HepG2 (cell line): ENCODE data around the gene DSTYK. TPM values are rescaled to one million over a fixed set of nuclear protein-coding genes. Genes with fewer than 3 reads are reported as not detected.

Experiments
- ATAC-seq: fragments of 200-7000 bp; cut with Tn5 transposase; 3 replicates; pipeline ENCODE4 v1.9.1; 2020; ENCODE audit warnings: mild to moderate bottlenecking, moderate library complexity
- BruUV-seq: library from RNA; stranded (reverse); fragments of 400-500 nt; replicated peaks from 2 replicates; lab custom pipeline; 2021; lab: Mats Ljungman, UMichigan
- CTCF ChIA-PET: fragments of 300-600 bp; formaldehyde crosslinking; extraction: SDS; loops from one replicate; lab custom pipeline; 2021; ENCODE audit warnings: low total read pairs, inconsistent platforms, low intra/inter-chr PET ratio; lab: Yijun Ruan, JAX
- POLR2A ChIA-PET: fragments of 350-600 bp; sonication (Branson Sonifier 250); formaldehyde crosslinking; loops from one replicate; lab custom pipeline; 2020; ENCODE audit warnings: antibody characterized with exemption, inconsistent platforms; lab: Yijun Ruan, JAX
- DNase-seq: peaks from one replicate; pipeline ENCODE4 v3.0.0-alpha.2; 2015; ENCODE audit warnings: low spot score
- FAIRE-seq: peaks from 3 replicates; lab custom pipeline; 2011; peaks lifted over from hg19 to GRCh38; lab: Jason Lieb, UNC
- H2AFZ ChIP-seq: one replicate; pipeline ENCODE4 v1.6.1; 2011; ENCODE audit warnings: low read length, inconsistent platforms
- H3K27ac ChIP-seq: fragments of 300-600 bp; 3 replicates; pipeline ENCODE4 v1.8.0; 2011; ENCODE audit warnings: mixed run types, mild to moderate bottlenecking, mixed read lengths, low read length, inconsistent platforms; ENCODE audit not compliant: insufficient read depth; ENCODE audit errors: extremely low read length
- H3K27me3 ChIP-seq, 2 experiments: fragments of 200-600 bp in 1 of 2; 2 replicates in 1 of 2; 3 replicates in 1 of 2; pipeline versions ENCODE4 v1.6.0 to v1.8.0; 2011; ENCODE audit warnings: low read length in 2 of 2, mild to moderate bottlenecking in 2 of 2, moderate library complexity in 2 of 2, inconsistent platforms in 1 of 2; ENCODE audit not compliant: insufficient read depth in 2 of 2, control insufficient read depth in 1 of 2
- H3K36me3 ChIP-seq, 2 experiments: fragments of 200-600 bp in 1 of 2; replicated peaks in 1 of 2; 2 replicates in 1 of 2; 3 replicates in 1 of 2; pipeline versions ENCODE4 v1.5.1 to v1.8.0; 2011; ENCODE audit warnings: low read length in 2 of 2, inconsistent platforms in 1 of 2; ENCODE audit not compliant: insufficient read depth in 2 of 2, control insufficient read depth in 1 of 2
- H3K4me1 ChIP-seq: 2 replicates; pipeline ENCODE4 v1.5.1; 2012; ENCODE audit warnings: low read length, inconsistent platforms; ENCODE audit not compliant: insufficient read depth
- H3K4me2 ChIP-seq: 2 replicates; pipeline ENCODE4 v1.6.0; 2011; ENCODE audit warnings: low read depth, low read length, inconsistent platforms
- H3K4me3 ChIP-seq, 3 experiments: fragments of 200-600 bp in 1 of 3; sonication (generic), shearing (Covaris generic) in 1 of 3; replicated peaks in 1 of 3; 2 replicates each; pipeline ENCODE4 v1.5.1; 2011 to 2016; ENCODE audit warnings: low read length in 3 of 3, inconsistent platforms in 2 of 3, low read depth in 2 of 3, mild to moderate bottlenecking in 2 of 3, control low read depth in 1 of 3, mixed read lengths in 1 of 3; ENCODE audit not compliant: insufficient read depth in 1 of 3
- H3K79me2 ChIP-seq: one replicate; pipeline ENCODE4 v1.6.1; 2011; ENCODE audit warnings: low read length, inconsistent platforms; ENCODE audit not compliant: insufficient read depth
- H3K9ac ChIP-seq: 2 replicates; pipeline ENCODE4 v1.6.0; 2011; ENCODE audit warnings: mild to moderate bottlenecking, low read depth, low read length, inconsistent platforms; ENCODE audit not compliant: insufficient read depth
- H3K9me3 ChIP-seq: 2 replicates; pipeline ENCODE4 v1.5.1; 2012; ENCODE audit warnings: mild to moderate bottlenecking, low read length
- H4K20me1 ChIP-seq: 2 replicates; pipeline ENCODE4 v1.6.0; 2011; ENCODE audit warnings: inconsistent platforms, mild to moderate bottlenecking, low read length, moderate library complexity; ENCODE audit not compliant: insufficient read depth
- GLI4 ChIP-seq: sonication (generic); formaldehyde crosslinking; IDR thresholded peaks from 2 replicates; pipeline ENCODE4 v1.5.1; 2020; ENCODE audit warnings: missing genetic modification reagents, mild to moderate bottlenecking, moderate library complexity, borderline replicate concordance
- HNRNPH1 ChIP-seq: fragments of 200-400 bp; formaldehyde crosslinking; optimal IDR thresholded peaks from 2 replicates; pipeline ENCODE3; 2017; ENCODE audit warnings: mild to moderate bottlenecking, low read depth, low read length
- KDM2A ChIP-seq: sonication (generic); formaldehyde crosslinking; IDR thresholded peaks from 2 replicates; pipeline ENCODE4 v1.4.0; 2020; ENCODE audit warnings: low read depth, missing genetic modification reagents, borderline replicate concordance
- MAZ ChIP-seq, 2 experiments: sonication (generic) in 1 of 2; formaldehyde crosslinking in 1 of 2; IDR thresholded peaks; 2 replicates each; pipeline versions ENCODE4 v1.5.0 to v1.6.1; 2012 to 2020; ENCODE audit warnings: low read depth in 2 of 2, mild to moderate bottlenecking in 2 of 2, borderline replicate concordance in 1 of 2, improper control_type of control experiment in 1 of 2, low read length in 1 of 2, missing genetic modification reagents in 1 of 2, moderate library complexity in 1 of 2
- RAD21 ChIP-seq: fragments of 450-650 bp; formaldehyde crosslinking; IDR thresholded peaks from 2 replicates; pipeline ENCODE4 v1.5.0; 2020; ENCODE audit warnings: mild to moderate bottlenecking
- SMC3 ChIP-seq: IDR thresholded peaks from 2 replicates; pipeline ENCODE4 v1.6.1; 2011; ENCODE audit warnings: low read length, improper control_type of control experiment
- SOX13 ChIP-seq, 3 experiments: fragments of 450-650 bp in 1 of 3; sonication (generic) in 1 of 3; formaldehyde crosslinking in 1 of 3; IDR thresholded peaks in 2 of 3; conservative IDR thresholded peaks in 1 of 3; 2 replicates each; pipeline versions ENCODE4 v1.5.0 to v1.6.1; 2016 to 2020; ENCODE audit warnings: antibody characterized with exemption in 1 of 3, mild to moderate bottlenecking in 1 of 3, missing compliant biosample characterization in 1 of 3, missing genetic modification reagents in 1 of 3, moderate library complexity in 1 of 3
- STAG1 ChIP-seq: sonication (generic); formaldehyde crosslinking; IDR thresholded peaks from 2 replicates; pipeline ENCODE4 v1.4.0; 2020; ENCODE audit warnings: missing genetic modification reagents
- SYNCRIP ChIP-seq: fragments of 200-400 bp; formaldehyde crosslinking; IDR thresholded peaks from 2 replicates; pipeline ENCODE4 v1.6.1; 2018; ENCODE audit warnings: mild to moderate bottlenecking, low read depth, low read length; ENCODE audit not compliant: insufficient read depth
- TEAD3 ChIP-seq: optimal IDR thresholded peaks from 2 replicates; pipeline ENCODE3; 2016; ENCODE audit warnings: borderline replicate concordance
- XRCC5 ChIP-seq: fragments of 200-400 bp; formaldehyde crosslinking; optimal IDR thresholded peaks from 2 replicates; pipeline ENCODE3; 2017; ENCODE audit warnings: mild to moderate bottlenecking, low read length
- ZNF121 ChIP-seq: sonication (generic); formaldehyde crosslinking; IDR thresholded peaks from 2 replicates; pipeline ENCODE4 v1.5.0; 2020; ENCODE audit warnings: mild to moderate bottlenecking, missing genetic modification reagents
- ZNF335 ChIP-seq: sonication (generic); formaldehyde crosslinking; IDR thresholded peaks from 2 replicates; pipeline ENCODE4 v1.4.0; 2020; ENCODE audit warnings: missing genetic modification reagents
- ZNF34 ChIP-seq: sonication (generic); formaldehyde crosslinking; IDR thresholded peaks from 2 replicates; pipeline ENCODE4 v1.4.0; 2020; ENCODE audit warnings: mild to moderate bottlenecking, missing genetic modification reagents, borderline replicate concordance
- WGBS: methylation state at CpG from one replicate; pipeline ENCODE4 v1.1.6; 2017; ENCODE audit warnings: low lambda C conversion rate; 5-methylcytosine and 5-hydroxymethylcytosine counted together
- in situ Hi-C: cut with HindIII; loops from 2 replicates; pipeline ENCODE4 v1.10.0; 2017; ENCODE audit warnings: low pct_unique_long_range_greater_than_20kb; ENCODE audit not compliant: extremely low pct_ligation_motif_present
- intact Hi-C: fragments of 100-400 bp; cut with micrococcal nuclease; formaldehyde crosslinking; loops from one replicate; pipeline ENCODE4 v1.10.0; 2022; ENCODE audit not compliant: unreplicated experiment
- polyA plus RNA-seq, 8 experiments: library from polyadenylated mRNA; depleted of rRNA in 3 of 8; stranded (reverse) in 7 of 8; unstranded in 1 of 8; fragments of >200 nt; fragmentation: Illumina TruSeq in 4 of 8; extraction: Trizol in 4 of 8; gene quantifications; 2 replicates each; pipeline versions ENCODE4 v1.2.1 to v1.2.3, GENCODE V29; 2011 to 2016; ENCODE audit warnings: low read depth in 4 of 8, missing spikeins in 1 of 8, mixed read lengths in 1 of 8; ENCODE audit not compliant: insufficient read depth in 1 of 8
- total RNA-seq, 5 experiments: library from RNA; depleted of rRNA; stranded (reverse); fragments of >200 nt; fragmentation: Illumina TruSeq; extraction: Trizol; gene quantifications; 2 replicates each; pipeline ENCODE4 v1.2.3, GENCODE V29; 2016; ENCODE audit warnings: low read depth in 1 of 5
- TF ChIP-seq, protein P1 (sequence below): sonication (generic); formaldehyde crosslinking; IDR thresholded peaks from 2 replicates; pipeline ENCODE4 v1.5.1; 2020; ENCODE audit warnings: mild to moderate bottlenecking, missing genetic modification reagents, moderate library complexity

The DSTYK gene
- total and polyA plus RNA-seq, 2 of the 13 experiments (the other 11 are each of a cell fraction or from before 2014, with no cell fraction given), result 2.6 to 4.8 TPM

DNA sequence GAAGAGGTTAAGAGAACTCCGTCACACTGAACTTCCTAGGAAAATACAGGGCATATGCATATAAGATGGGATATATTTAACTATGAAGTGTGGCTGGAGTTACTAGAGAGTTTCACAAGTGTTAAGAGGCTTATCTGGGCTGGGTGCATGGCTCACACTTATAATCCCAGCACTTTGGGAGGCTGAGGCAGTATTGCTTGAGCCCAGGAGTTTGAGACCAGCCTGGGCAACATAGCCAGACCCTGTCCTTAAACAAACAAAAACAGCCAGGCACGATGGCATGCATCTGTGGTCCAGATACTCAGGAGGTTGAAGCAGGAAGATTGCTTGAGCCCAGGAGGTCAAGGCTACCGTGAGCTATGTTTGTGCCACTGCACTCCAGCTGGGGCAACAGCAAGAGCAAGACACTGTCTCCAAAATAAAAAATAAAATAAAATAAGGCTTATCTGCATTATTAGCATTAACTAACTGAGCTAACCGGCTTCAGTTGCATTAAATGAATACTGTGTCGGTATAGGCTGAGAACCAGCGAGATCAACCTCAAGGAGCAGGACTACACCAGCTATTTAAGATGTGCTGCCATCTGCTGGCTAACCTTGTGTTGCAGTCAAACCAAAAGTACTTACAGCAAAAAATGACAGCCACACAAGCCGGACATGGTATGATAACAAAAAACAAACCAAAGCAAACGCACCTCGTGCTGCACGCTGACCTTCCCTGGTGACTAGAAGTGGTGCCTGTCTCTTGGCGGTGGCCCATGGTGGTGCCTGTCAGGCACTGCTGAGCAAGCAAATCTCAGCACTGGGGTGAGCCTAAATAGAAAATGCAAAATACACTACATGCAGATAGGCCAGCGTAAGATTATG, 70.0 kb downstream of the DSTYK start:
- ChIA-PET CTCF (interaction anchor here (1.1 to 1.3 kb wide), 3 partner anchors 19 to 152 kb away, joined by 3 to 6 read pairs (median 4); partner anchors contain the start of gene RBBP5), POLR2A (interaction anchor here (2.1 kb wide), 1 partner anchor 19 kb away, joined by 9 read pairs; the partner anchor contains the start of gene RBBP5)
- H4K20me1 ChIP-seq, result no peaks in the 10 kb centered on the region
- H3K4me3 ChIP-seq, result peak overlapping the region in 1 of 3 experiments; percentile 32; a peak in 1 of 6 replicates
- H3K4me2 ChIP-seq, result peak overlapping the region; percentile 63
- FAIRE-seq (peak; percentile 92), DNase-seq (peak; percentile 66), ATAC-seq (peak; percentile 79)
- in situ Hi-C loops, result no loop called here
- H3K27ac ChIP-seq, result no peak overlapping the region
- no peak overlapping the region for H2AFZ ChIP-seq
- H3K9ac ChIP-seq, result no peak overlapping the region
- H3K4me1 ChIP-seq, result peaks cover 25% of the 10 kb centered on the region
- no peaks in the 10 kb centered on the region for H3K27me3 ChIP-seq
- H3K9me3 ChIP-seq, result no peaks in the 10 kb centered on the region
- H3K36me3 ChIP-seq, result no peaks in the 10 kb centered on the region
- no TSS peak for BruUV-seq
- H3K79me2 ChIP-seq, result no peaks in the 10 kb centered on the region
- WGBS, result 17% methylated on average over 12 of the region's 12 CpGs
- intact Hi-C loops, result loop anchor here (1.0 to 5.0 kb wide), 2 partner anchors 19 to 154 kb away; no protein-coding TSS in a partner anchor
- TF ChIP-seq, protein P1, sequence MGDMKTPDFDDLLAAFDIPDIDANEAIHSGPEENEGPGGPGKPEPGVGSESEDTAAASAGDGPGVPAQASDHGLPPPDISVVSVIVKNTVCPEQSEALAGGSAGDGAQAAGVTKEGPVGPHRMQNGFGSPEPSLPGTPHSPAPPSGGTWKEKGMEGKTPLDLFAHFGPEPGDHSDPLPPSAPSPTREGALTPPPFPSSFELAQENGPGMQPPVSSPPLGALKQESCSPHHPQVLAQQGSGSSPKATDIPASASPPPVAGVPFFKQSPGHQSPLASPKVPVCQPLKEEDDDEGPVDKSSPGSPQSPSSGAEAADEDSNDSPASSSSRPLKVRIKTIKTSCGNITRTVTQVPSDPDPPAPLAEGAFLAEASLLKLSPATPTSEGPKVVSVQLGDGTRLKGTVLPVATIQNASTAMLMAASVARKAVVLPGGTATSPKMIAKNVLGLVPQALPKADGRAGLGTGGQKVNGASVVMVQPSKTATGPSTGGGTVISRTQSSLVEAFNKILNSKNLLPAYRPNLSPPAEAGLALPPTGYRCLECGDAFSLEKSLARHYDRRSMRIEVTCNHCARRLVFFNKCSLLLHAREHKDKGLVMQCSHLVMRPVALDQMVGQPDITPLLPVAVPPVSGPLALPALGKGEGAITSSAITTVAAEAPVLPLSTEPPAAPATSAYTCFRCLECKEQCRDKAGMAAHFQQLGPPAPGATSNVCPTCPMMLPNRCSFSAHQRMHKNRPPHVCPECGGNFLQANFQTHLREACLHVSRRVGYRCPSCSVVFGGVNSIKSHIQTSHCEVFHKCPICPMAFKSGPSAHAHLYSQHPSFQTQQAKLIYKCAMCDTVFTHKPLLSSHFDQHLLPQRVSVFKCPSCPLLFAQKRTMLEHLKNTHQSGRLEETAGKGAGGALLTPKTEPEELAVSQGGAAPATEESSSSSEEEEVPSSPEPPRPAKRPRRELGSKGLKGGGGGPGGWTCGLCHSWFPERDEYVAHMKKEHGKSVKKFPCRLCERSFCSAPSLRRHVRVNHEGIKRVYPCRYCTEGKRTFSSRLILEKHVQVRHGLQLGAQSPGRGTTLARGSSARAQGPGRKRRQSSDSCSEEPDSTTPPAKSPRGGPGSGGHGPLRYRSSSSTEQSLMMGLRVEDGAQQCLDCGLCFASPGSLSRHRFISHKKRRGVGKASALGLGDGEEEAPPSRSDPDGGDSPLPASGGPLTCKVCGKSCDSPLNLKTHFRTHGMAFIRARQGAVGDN (CRISPR knock-in tag), result peak; percentile 11; the same call in 1 of the 2 replicates
- TF ChIP-seq KDM2A, result peak; percentile 44; the same call in 1 of the 2 replicates
- no peak for TF ChIP-seq GLI4 (CRISPR knock-in tag)
- TF ChIP-seq SOX13 (IDR thresholded peaks at IDR 0.05), result no peak
- 0 out of 4 replicates have a peak, but pooled peaks of 1 of the 2 experiments have one; percentile 5 for TF ChIP-seq SOX13 (CRISPR knock-in tag; conservative IDR thresholded peaks at IDR 0.05 in 1 of 2, IDR thresholded peaks at IDR 0.05 in 1 of 2)
- TF ChIP-seq RAD21 (CRISPR knock-in tag), result 0 out of 2 replicates have a peak, but pooled peaks have one; percentile 29
- TF ChIP-seq STAG1 (CRISPR knock-in tag), result peak; percentile 46
- peak; percentile 28 for TF ChIP-seq XRCC5
- peak; percentile 14 for TF ChIP-seq TEAD3 (CRISPR knock-in tag)
- TF ChIP-seq SMC3, result peak; percentile 52; the same call in 1 of the 2 replicates
- peak; percentile 92 for TF ChIP-seq ZNF335
- TF ChIP-seq MAZ (IDR thresholded peaks at IDR 0.05; ENCODE audit: borderline replicate concordance, low read depth, low read length), result no peak
- 0 out of 2 replicates have a peak, but pooled peaks have one; percentile 22 for TF ChIP-seq MAZ (CRISPR knock-in tag; IDR thresholded peaks at IDR 0.05; ENCODE audit: low read depth)
- no peak for TF ChIP-seq SYNCRIP
- no peak for TF ChIP-seq ZNF34
- TF ChIP-seq ZNF121 (CRISPR knock-in tag), result peak; percentile 87
- no peak for TF ChIP-seq HNRNPH1
